ENCODE data around the gene DOCK7. TPM values are rescaled to one million over a fixed set of nuclear protein-coding genes. Genes with fewer than 3 reads are reported as not detected.
"Not testable (repeated sequence)": the region's sequence is repeated elsewhere in the genome, so short reads cannot be mapped to it uniquely, and the experiment has no call there.

DOCK7 gene
- polyA plus RNA-seq, 1 experiment: 56.5 TPM

GRCh38 chr1:62712336-62713243 lies 24.4 kb upstream of the DOCK7 start:
- ChIA-PET CTCF (interaction anchor here (1.2 to 2.7 kb wide), 2 partner anchors 10 to 182 kb away, joined by 4 to 12 read pairs; no protein-coding TSS in a partner anchor), POLR2A (no interaction called here)
- no peaks in the 10 kb centered on the region for H3K27me3 ChIP-seq (ENCODE audit: control insufficient read depth, insufficient read depth, low read length)
- no peaks in the 10 kb centered on the region for H3K36me3 ChIP-seq (ENCODE audit: control insufficient read depth, insufficient read depth, low read length)
- TF ChIP-seq CTCF (IDR thresholded peaks at IDR 0.05; ENCODE audit: insufficient read depth, low read depth, low read length): no peak
- no peak for DNase-seq (ENCODE audit: low read depth)
- H3K4me3 ChIP-seq (ENCODE audit: low read depth, low read length): no peak overlapping the region

- no peak overlapping the region for H3K4me3 ChIP-seq (ENCODE audit: low read depth, low read length)
- DNase-seq (ENCODE audit: low read depth): no peak
- H3K27me3 ChIP-seq (ENCODE audit: control insufficient read depth, insufficient read depth, low read length): no peaks in the 10 kb centered on the region
- H3K36me3 ChIP-seq (ENCODE audit: control insufficient read depth, insufficient read depth, low read length): no peaks in the 10 kb centered on the region
- no peak for TF ChIP-seq CTCF (IDR thresholded peaks at IDR 0.05; ENCODE audit: insufficient read depth, low read depth, low read length)
- ChIA-PET CTCF (interaction anchor here (0.6 kb wide), 1 partner anchor 15 kb away, joined by 5 read pairs; no protein-coding TSS in a partner anchor), POLR2A (no interaction called here)
These were observed 19.5 kb upstream of the DOCK7 start for GRCh38 chr1:62707744-62708120.

DNA sequence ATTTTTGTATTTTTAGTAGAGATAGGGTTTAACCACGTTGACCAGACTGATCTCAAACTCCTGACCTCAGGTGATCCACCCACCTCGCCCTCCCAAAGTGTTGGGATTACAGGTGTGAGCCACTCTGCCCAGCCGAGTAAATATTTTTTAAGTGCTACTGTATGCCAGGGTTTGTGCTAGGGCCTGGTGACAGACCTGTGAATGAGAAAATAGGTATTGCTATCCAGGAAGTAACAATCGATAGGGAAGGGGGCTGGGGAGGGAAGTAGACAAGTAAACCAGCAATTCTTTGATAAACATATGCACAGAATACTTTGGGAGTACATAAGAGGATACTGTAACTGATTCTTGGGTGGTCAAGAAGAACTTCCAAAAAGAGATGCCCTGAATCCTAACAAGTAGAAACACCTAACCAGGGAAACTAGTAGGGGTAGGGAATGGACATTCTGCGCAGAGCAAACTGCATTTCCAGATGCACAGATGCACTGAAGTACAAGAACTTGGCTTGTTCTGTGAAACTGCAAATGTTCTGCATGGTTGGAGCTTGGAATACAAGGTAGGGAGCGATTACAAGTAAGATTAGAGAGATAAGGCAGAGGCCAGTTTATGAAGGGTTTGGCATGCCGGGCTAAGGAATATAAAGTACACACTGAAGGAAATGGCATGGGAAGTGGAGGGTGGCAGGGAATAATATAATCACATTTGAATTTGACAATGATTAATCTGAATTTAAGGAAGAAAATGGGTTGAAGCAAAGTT lies 19.0 kb upstream of the DOCK7 start:
- POLR2A ChIA-PET: no interaction called here

GRCh38 chr1:62698161-62698560 lies 10.0 kb upstream of the DOCK7 start:
- H3K36me3 ChIP-seq (ENCODE audit: control insufficient read depth, insufficient read depth, low read length); H3K4me3 ChIP-seq (ENCODE audit: low read depth, low read length); POLR2A ChIA-PET; DNase-seq (ENCODE audit: low read depth); H3K27me3 ChIP-seq (ENCODE audit: control insufficient read depth, insufficient read depth, low read length): not testable (repeated sequence)
- CTCF ChIA-PET: interaction anchor here (1.0 kb wide), 1 partner anchor 9 kb away, joined by 3 read pairs; the partner anchor contains the start of gene DOCK7

More for the DNA sequence above, 19.0 kb upstream of the DOCK7 start:
- Histone ChIP-seq H3K4me3 (ENCODE audit: low read depth, low read length) (no peak overlapping the region), H3K27me3 (ENCODE audit: control insufficient read depth, insufficient read depth, low read length) (no peaks in the 10 kb centered on the region), H3K36me3 (ENCODE audit: control insufficient read depth, insufficient read depth, low read length) (no peaks in the 10 kb centered on the region)
- DNase-seq (ENCODE audit: low read depth): no peak
- no peak for TF ChIP-seq CTCF (IDR thresholded peaks at IDR 0.05; ENCODE audit: insufficient read depth, low read depth, low read length)
- CTCF ChIA-PET: no interaction called here

- H3K27me3 ChIP-seq (ENCODE audit: control insufficient read depth, insufficient read depth, low read length); CTCF ChIA-PET; POLR2A ChIA-PET; H3K36me3 ChIP-seq (ENCODE audit: control insufficient read depth, insufficient read depth, low read length); H3K4me3 ChIP-seq (ENCODE audit: low read depth, low read length); DNase-seq (ENCODE audit: low read depth): not testable (repeated sequence)
These were observed 6.3 kb upstream of the DOCK7 start for GRCh38 chr1:62694479-62694878.

DNA sequence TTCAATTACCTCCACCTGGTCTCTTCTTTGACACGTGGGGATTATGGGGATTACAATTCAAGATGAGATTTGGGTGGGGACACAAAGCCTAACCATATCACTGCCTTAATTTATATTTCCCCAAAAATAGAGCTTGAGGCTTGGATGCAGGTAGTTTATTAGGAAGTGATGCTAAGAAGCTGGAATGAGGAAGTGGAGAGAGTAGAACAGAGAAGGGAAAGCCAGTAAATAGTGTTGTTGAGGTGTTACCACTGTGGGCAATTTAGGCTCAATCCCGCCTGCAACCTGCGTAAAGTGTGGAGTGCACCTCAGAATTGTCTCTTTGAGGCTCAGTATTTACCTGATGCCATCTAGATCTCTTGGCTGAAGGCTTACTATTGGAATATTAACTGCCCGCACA lies 4.9 kb upstream of the DOCK7 start:
- POLR2A ChIA-PET: no interaction called here
- CTCF ChIA-PET: no interaction called here
- Histone ChIP-seq H3K27me3 (ENCODE audit: control insufficient read depth, insufficient read depth, low read length) (no peaks in the 10 kb centered on the region), H3K36me3 (ENCODE audit: control insufficient read depth, insufficient read depth, low read length) (no peaks in the 10 kb centered on the region), H3K4me3 (ENCODE audit: low read depth, low read length) (no peak overlapping the region)
- no peak for TF ChIP-seq CTCF (IDR thresholded peaks at IDR 0.05; ENCODE audit: insufficient read depth, low read depth, low read length)
- no peak for DNase-seq (ENCODE audit: low read depth)
